ENCODE data around the gene RNU6-7. TPM values are rescaled to one million over a fixed set of nuclear protein-coding genes. Genes with fewer than 3 reads are reported as not detected.

RNU6-7 gene
- total and polyA plus RNA-seq, 2 donors (not counting 3 experiments of a cell fraction or from before 2014, with no cell fraction given) = not detected

DNA sequence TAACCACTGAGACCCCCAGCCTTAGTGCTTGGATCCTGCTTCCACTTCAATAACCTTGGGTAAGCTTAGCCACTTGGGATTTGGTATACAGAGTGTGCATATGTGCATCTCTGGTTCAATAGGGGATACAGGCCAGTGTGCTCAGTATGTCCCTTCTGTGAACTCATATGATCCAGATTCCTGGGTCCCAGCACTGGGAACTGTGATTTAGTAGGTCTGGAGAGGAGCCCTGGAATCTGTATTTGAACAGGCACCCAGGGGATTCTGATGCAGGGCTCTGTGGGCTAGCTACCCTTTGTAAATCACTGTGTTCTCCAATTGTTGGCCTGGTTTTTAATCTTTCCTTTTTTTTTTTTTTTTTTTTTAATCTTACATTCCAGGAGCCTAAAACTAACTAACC is 11.0 kb downstream of the RNU6-7 start:
- ChIA-PET CTCF (interaction anchor here (1.8 kb wide), 1 partner anchor 286 kb away, joined by 6 read pairs; no protein-coding TSS in a partner anchor), POLR2A (no interaction called here)
- DNase-seq (ENCODE audit: low read depth, low spot score) (no peak), FAIRE-seq (no peak)
- H2AFZ ChIP-seq (ENCODE audit: low read depth, low read length) = no peak overlapping the region
- no peak overlapping the region for H3K27ac ChIP-seq (ENCODE audit: insufficient read depth, low read depth, low read length)
- H3K4me2 ChIP-seq (ENCODE audit: insufficient read depth, low read length) = no peak overlapping the region
- H4K20me1 ChIP-seq (replicated peaks; ENCODE audit: control insufficient read depth, extremely low read depth, insufficient read depth, low read length) = no peaks in the 10 kb centered on the region
- no peaks in the 10 kb centered on the region for H3K4me1 ChIP-seq (ENCODE audit: control insufficient read depth, extremely low read depth, insufficient read depth, low read length)
- BruUV-seq (replicated peaks) = no TSS peak
- H3K9ac ChIP-seq (replicated peaks; ENCODE audit: extremely low read depth, insufficient read depth, low read length) = no peak overlapping the region
- no peaks in the 10 kb centered on the region for H3K79me2 ChIP-seq (ENCODE audit: control insufficient read depth, insufficient read depth, low read length)
- H3K9me3 ChIP-seq (replicated peaks; ENCODE audit: control insufficient read depth, insufficient read depth, low read length) = no peaks in the 10 kb centered on the region
- H3K9me1 ChIP-seq (replicated peaks; ENCODE audit: control insufficient read depth, extremely low read depth, insufficient read depth, low read length) = no peaks in the 10 kb centered on the region
- H3K27me3 ChIP-seq (ENCODE audit: control insufficient read depth in 2 of 2, insufficient read depth in 2 of 2, low read length in 2 of 2) = peaks cover 3 to 4% of the 10 kb centered on the region in 2 experiments
- dilution Hi-C loops (cut with MboI; ENCODE audit: extremely low pct_ligation_motif_present, low sequenced_read_pairs) = no loop called here
- no peak for TF ChIP-seq MAX (IDR thresholded peaks at IDR 0.05; ENCODE audit: insufficient read depth, insufficient read length)
- TF ChIP-seq POLR2AphosphoS5 (IDR thresholded peaks at IDR 0.05; ENCODE audit: insufficient read depth, low read depth, low read length) = no peak
- TF ChIP-seq JUN (IDR thresholded peaks at IDR 0.05; ENCODE audit: borderline replicate concordance, insufficient read depth, insufficient read length, low read depth) = no peak
- TF ChIP-seq MYC (IDR thresholded peaks at IDR 0.05; ENCODE audit: low read depth, low read length) = no peak
- no peaks in the 10 kb centered on the region for H3K36me3 ChIP-seq (ENCODE audit: control insufficient read depth in 2 of 2, extremely low read depth in 1 of 2, insufficient read depth in 2 of 2, low read length in 2 of 2)
- H3K4me3 ChIP-seq (replicated peaks in 1 of 3; ENCODE audit: insufficient read depth in 1 of 3, low read depth in 1 of 3, low read length in 3 of 3) = no peak overlapping the region
- intact Hi-C loops (cut with micrococcal nuclease) = no loop called here

GRCh38 chr14:32217301-32217700 is 15.5 kb downstream of the RNU6-7 start:
- no peaks in the 10 kb centered on the region for H4K20me1 ChIP-seq (replicated peaks; ENCODE audit: control insufficient read depth, extremely low read depth, insufficient read depth, low read length)
- no peak overlapping the region for H3K27ac ChIP-seq (ENCODE audit: insufficient read depth, low read depth, low read length)
- no TSS peak for BruUV-seq (replicated peaks)
- no peaks in the 10 kb centered on the region for H3K36me3 ChIP-seq (ENCODE audit: control insufficient read depth in 2 of 2, extremely low read depth in 1 of 2, insufficient read depth in 2 of 2, low read length in 2 of 2)
- no peak for DNase-seq (ENCODE audit: low read depth, low spot score)
- no peak overlapping the region for H3K4me2 ChIP-seq (ENCODE audit: insufficient read depth, low read length)
- intact Hi-C loops (cut with micrococcal nuclease) = no loop called here
- H3K27me3 ChIP-seq (ENCODE audit: control insufficient read depth in 2 of 2, insufficient read depth in 2 of 2, low read length in 2 of 2) = peaks cover 0 to under 1% of the 10 kb centered on the region in 2 experiments
- no peak overlapping the region for H3K9ac ChIP-seq (replicated peaks; ENCODE audit: extremely low read depth, insufficient read depth, low read length)
- ChIA-PET CTCF (no interaction called here), POLR2A (no interaction called here)
- no peak for FAIRE-seq
- no peaks in the 10 kb centered on the region for H3K9me1 ChIP-seq (replicated peaks; ENCODE audit: control insufficient read depth, extremely low read depth, insufficient read depth, low read length)
- no peaks in the 10 kb centered on the region for H3K9me3 ChIP-seq (replicated peaks; ENCODE audit: control insufficient read depth, insufficient read depth, low read length)
- H3K79me2 ChIP-seq (ENCODE audit: control insufficient read depth, insufficient read depth, low read length) = no peaks in the 10 kb centered on the region
- H2AFZ ChIP-seq (ENCODE audit: low read depth, low read length) = no peak overlapping the region
- TF ChIP-seq EZH2 (IDR thresholded peaks at IDR 0.05; ENCODE audit: borderline replicate concordance, low read depth, low read length, severe bottlenecking) (no peak), CTCF (IDR thresholded peaks at IDR 0.05; ENCODE audit: extremely low read depth in 1 of 2, insufficient read depth in 1 of 2, low read depth in 1 of 2, low read length in 2 of 2) (no peak), MYC (IDR thresholded peaks at IDR 0.05; ENCODE audit: low read depth, low read length) (no peak), MAX (IDR thresholded peaks at IDR 0.05; ENCODE audit: insufficient read depth, insufficient read length) (no peak), JUN (IDR thresholded peaks at IDR 0.05; ENCODE audit: borderline replicate concordance, insufficient read depth, insufficient read length, low read depth) (no peak), POLR2AphosphoS5 (IDR thresholded peaks at IDR 0.05; ENCODE audit: insufficient read depth, low read depth, low read length) (no peak), FOS (IDR thresholded peaks at IDR 0.05; ENCODE audit: borderline replicate concordance, insufficient read depth, low read length) (no peak)
- H3K4me1 ChIP-seq (ENCODE audit: control insufficient read depth, extremely low read depth, insufficient read depth, low read length) = no peaks in the 10 kb centered on the region
- no peak overlapping the region for H3K4me3 ChIP-seq (replicated peaks in 1 of 3; ENCODE audit: insufficient read depth in 1 of 3, low read depth in 1 of 3, low read length in 3 of 3)
- dilution Hi-C loops (cut with MboI; ENCODE audit: extremely low pct_ligation_motif_present, low sequenced_read_pairs) = no loop called here

Measured in endothelial cell of umbilical vein (primary cell).